ENCODE data around the gene SDCCAG8.

Gene SDCCAG8

GRCh38 chr1:243549108-243549507, 293.3 kb downstream of the SDCCAG8 start:
- DNase-seq (ENCODE audit: low spot score), result peak; percentile 46

Measured in AG08396 (cell line).